Fibroblast of gingiva (primary cell): Measurements from ENCODE around the gene GALNT7.

Source experiments
- DNase-seq: peaks from one replicate; pipeline ENCODE4 v3.0.0-alpha.2; 2011; ENCODE audit warnings: low read depth

The GALNT7 gene

GRCh38 chr4:173237762-173238161, 69.2 kb downstream of the GALNT7 start:
- DNase-seq = no peak

- no peak for DNase-seq
Measured at GRCh38 chr4:173240696-173241095, 72.1 kb downstream of the GALNT7 start.

GRCh38 chr4:173242466-173243250, 74.0 kb downstream of the GALNT7 start:
- no peak for DNase-seq

GRCh38 chr4:173243321-173243720, 74.7 kb downstream of the GALNT7 start:
- DNase-seq = peak; percentile 65

- DNase-seq = no peak
Measured at GRCh38 chr4:173243917-173244658, 75.5 kb downstream of the GALNT7 start.

GRCh38 chr4:173245952-173246351, 77.3 kb downstream of the GALNT7 start:
- DNase-seq = no peak

- DNase-seq = no peak
Measured at GRCh38 chr4:173246719-173247118, 78.1 kb downstream of the GALNT7 start.

- no peak for DNase-seq
Measured at GRCh38 chr4:173247321-173247720, 78.7 kb downstream of the GALNT7 start.

GRCh38 chr4:173248690-173249089, 80.1 kb downstream of the GALNT7 start:
- no peak for DNase-seq

- DNase-seq = peak; percentile 88
Measured at GRCh38 chr4:173252024-173252935, 83.7 kb downstream of the GALNT7 start.

- DNase-seq = no peak
Measured at GRCh38 chr4:173253561-173253960, 85.0 kb downstream of the GALNT7 start.

- no peak for DNase-seq
Measured at GRCh38 chr4:173254646-173255045, 86.0 kb downstream of the GALNT7 start.

GRCh38 chr4:173256825-173257224, 88.2 kb downstream of the GALNT7 start:
- DNase-seq = no peak

GRCh38 chr4:173257732-173258717, 89.4 kb downstream of the GALNT7 start:
- peak; percentile 55 for DNase-seq

GRCh38 chr4:173258866-173259265, 90.3 kb downstream of the GALNT7 start:
- no peak for DNase-seq

- no peak for DNase-seq
Measured at GRCh38 chr4:173259310-173259709, 90.7 kb downstream of the GALNT7 start.

- DNase-seq = no peak
Measured at GRCh38 chr4:173261052-173261451, 92.4 kb downstream of the GALNT7 start.

GRCh38 chr4:173262375-173262774, 93.8 kb downstream of the GALNT7 start:
- no peak for DNase-seq

- no peak for DNase-seq
Measured at GRCh38 chr4:173264245-173264644, 95.6 kb downstream of the GALNT7 start.

GRCh38 chr4:173264684-173265185, 96.1 kb downstream of the GALNT7 start:
- peak; percentile 80 for DNase-seq

GRCh38 chr4:173265751-173266150, 97.1 kb downstream of the GALNT7 start:
- DNase-seq = no peak
